ENCODE results near the gene DPRX.

The DPRX gene

DNA sequence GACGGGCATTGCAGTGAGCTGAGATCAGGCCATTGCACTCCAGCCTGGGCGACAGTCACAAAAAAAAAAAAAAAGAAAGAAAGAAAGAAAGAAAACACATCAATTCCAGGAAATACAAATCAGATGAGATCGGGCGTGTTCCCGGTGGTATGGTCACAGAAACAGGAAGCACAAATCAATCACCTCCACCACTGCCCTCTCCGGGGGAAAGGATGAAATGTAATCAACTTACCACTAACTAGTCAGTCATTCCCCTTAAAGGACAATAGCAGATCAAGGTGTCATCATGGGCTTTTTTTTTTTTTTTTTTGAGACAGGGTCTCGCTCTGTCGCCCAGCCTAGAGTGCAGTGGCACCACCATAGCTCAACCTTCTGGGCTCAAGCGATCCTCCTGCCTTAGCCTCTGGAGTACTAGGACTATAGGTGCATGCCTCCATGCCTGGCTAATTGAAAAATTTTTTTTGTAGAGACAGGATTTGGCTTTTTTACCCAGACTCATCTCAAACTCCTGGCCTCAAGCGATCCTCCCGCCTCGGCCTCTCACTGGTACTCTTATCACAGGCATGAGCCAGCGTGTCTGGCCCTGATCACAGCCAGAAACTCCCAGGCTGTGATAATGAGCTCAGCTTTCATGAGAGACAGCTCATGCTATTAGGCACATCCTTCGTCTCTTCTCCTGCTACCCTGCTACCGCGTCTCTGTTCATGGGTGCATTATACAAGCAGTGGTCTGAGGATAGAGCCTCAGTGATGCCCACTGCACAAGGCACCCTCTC, 6.8 kb upstream of the DPRX start:
- CTCF ChIA-PET, result no interaction called here
- H3K36me3 Mint-ChIP-seq, result no peaks in the 10 kb centered on the region
- no peak overlapping the region for H3K4me3 Mint-ChIP-seq
- H3K27ac Mint-ChIP-seq, result no peak overlapping the region
- H3K27me3 Mint-ChIP-seq, result no peaks in the 10 kb centered on the region
- peaks cover 2% of the 10 kb centered on the region for H3K4me1 Mint-ChIP-seq
- H3K9me3 Mint-ChIP-seq, result peaks cover 25% of the 10 kb centered on the region
- no peak for DNase-seq

- Mint-ChIP-seq H3K27ac (no peak overlapping the region), H3K36me3 (no peaks in the 10 kb centered on the region), H3K4me1 (peaks cover 2% of the 10 kb centered on the region), H3K27me3 (no peaks in the 10 kb centered on the region), H3K9me3 (peaks cover 19% of the 10 kb centered on the region), H3K4me3 (no peak overlapping the region)
- CTCF ChIA-PET, result no interaction called here
- DNase-seq, result no peak
These were observed 5.3 kb upstream of the DPRX start for GRCh38 chr19:53626486-53626885.

- Mint-ChIP-seq H3K36me3 (no peaks in the 10 kb centered on the region), H3K27ac (no peak overlapping the region), H3K27me3 (no peaks in the 10 kb centered on the region), H3K4me3 (no peak overlapping the region), H3K9me3 (peaks cover 20% of the 10 kb centered on the region), H3K4me1 (peaks cover 2% of the 10 kb centered on the region)
- DNase-seq, result no peak
- CTCF ChIA-PET, result no interaction called here
These were observed 4.8 kb upstream of the DPRX start for GRCh38 chr19:53626976-53627375.

DNA sequence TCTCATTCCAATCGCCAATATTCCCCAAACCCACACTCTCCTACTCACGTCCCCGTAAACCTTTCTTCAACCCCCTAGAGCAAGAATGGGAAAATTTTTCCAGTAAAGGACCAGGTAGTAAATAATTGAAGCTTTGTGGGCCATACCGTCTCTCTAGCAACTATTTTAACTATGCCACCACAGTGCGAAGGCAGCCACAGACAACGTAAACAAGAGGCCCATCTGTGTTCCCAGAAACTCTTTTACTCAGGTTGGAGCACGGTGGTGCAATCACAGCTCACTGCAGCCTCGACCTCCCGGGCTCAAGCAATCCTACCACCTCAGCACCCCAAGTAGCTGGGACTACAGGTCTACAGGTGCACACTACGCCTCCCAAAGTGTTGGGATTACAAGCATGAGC, 3.0 kb downstream of the DPRX start:
- H3K4me1 Mint-ChIP-seq, result no peaks in the 10 kb centered on the region
- H3K4me3 Mint-ChIP-seq, result no peak overlapping the region
- no peaks in the 10 kb centered on the region for H3K36me3 Mint-ChIP-seq
- no peaks in the 10 kb centered on the region for H3K27me3 Mint-ChIP-seq
- no peak for DNase-seq
- peaks cover 35% of the 10 kb centered on the region for H3K9me3 Mint-ChIP-seq
- CTCF ChIA-PET, result no interaction called here
- H3K27ac Mint-ChIP-seq, result no peak overlapping the region

- Mint-ChIP-seq H3K4me1 (no peaks in the 10 kb centered on the region), H3K27ac (no peak overlapping the region), H3K36me3 (no peaks in the 10 kb centered on the region), H3K9me3 (peaks cover 40% of the 10 kb centered on the region), H3K4me3 (no peak overlapping the region), H3K27me3 (no peaks in the 10 kb centered on the region)
- CTCF ChIA-PET, result no interaction called here
- DNase-seq, result no peak
These were observed 7.7 kb downstream of the DPRX start for GRCh38 chr19:53639471-53639870.

DNA sequence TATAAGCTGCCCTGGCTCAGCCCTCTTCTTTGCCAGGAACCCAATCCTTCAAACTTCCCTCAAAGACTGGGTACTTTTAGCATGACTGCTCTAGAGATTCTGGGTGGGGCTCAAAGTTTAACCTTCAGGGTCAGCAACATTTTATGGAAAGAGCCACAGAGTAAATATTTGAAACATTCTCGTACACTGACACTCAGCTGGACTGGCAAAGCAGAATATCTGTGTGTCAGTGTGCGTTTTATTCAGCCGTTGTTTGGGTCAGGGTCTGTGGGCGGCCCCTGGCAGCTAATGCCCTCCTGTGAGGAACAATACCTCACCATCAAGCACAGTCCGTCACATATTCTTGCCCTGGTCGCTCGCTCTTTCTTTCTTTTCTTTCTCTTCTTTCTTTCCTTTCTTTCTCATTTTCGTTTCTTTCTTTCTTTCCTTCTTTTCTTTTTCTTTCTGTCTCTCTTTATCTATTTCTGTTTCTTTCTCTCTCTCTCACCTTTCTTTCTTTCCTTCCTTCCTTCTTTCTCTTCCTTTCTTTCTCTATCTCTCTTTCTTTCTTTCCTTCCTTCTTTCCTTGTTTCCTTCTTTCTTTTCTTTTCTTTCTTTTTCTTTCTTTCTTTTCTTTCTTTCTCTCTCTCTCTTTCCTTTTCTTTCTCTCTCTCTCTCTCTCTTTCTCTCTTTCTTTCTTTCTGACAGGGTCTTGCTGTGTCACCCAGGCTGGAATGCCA, 10.7 kb downstream of the DPRX start:
- H3K9me3 Mint-ChIP-seq, result peaks cover 34% of the 10 kb centered on the region
- H3K27ac Mint-ChIP-seq, result no peak overlapping the region
- DNase-seq, result no peak
- H3K4me3 Mint-ChIP-seq, result no peak overlapping the region
- no peaks in the 10 kb centered on the region for H3K27me3 Mint-ChIP-seq
- H3K36me3 Mint-ChIP-seq, result no peaks in the 10 kb centered on the region
- H3K4me1 Mint-ChIP-seq, result no peaks in the 10 kb centered on the region
- CTCF ChIA-PET, result no interaction called here

GRCh38 chr19:53644061-53644816, 12.4 kb downstream of the DPRX start:
- Mint-ChIP-seq H3K4me1 (no peaks in the 10 kb centered on the region), H3K4me3 (no peak overlapping the region), H3K27ac (no peak overlapping the region), H3K27me3 (no peaks in the 10 kb centered on the region), H3K9me3 (peaks cover 39% of the 10 kb centered on the region), H3K36me3 (no peaks in the 10 kb centered on the region)
- CTCF ChIA-PET, result no interaction called here
- no peak for DNase-seq

DNA sequence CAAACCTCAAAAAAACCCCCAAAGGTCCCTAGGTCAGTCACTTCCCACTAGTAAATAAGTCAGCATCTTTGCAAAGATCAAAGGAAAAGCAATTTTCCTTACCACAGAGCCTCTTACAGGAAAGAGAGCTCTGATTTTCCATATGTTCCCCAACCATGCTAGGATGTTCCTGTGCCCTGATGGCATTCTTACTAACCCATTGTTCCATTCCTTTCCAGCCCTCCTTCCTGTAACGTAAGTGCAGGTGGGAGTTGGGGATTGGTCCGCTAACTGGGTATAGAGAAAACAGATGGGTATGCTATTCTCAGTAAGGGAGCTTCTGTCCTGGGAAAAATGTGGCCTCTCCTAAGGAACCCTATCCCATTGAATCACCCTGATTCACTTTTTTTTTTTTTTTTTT, 14.3 kb downstream of the DPRX start:
- CTCF ChIA-PET, result no interaction called here
- DNase-seq, result no peak
- Mint-ChIP-seq H3K27ac (no peak overlapping the region), H3K27me3 (no peaks in the 10 kb centered on the region), H3K36me3 (no peaks in the 10 kb centered on the region), H3K9me3 (peaks cover 40% of the 10 kb centered on the region), H3K4me3 (no peak overlapping the region), H3K4me1 (no peaks in the 10 kb centered on the region)

DNA sequence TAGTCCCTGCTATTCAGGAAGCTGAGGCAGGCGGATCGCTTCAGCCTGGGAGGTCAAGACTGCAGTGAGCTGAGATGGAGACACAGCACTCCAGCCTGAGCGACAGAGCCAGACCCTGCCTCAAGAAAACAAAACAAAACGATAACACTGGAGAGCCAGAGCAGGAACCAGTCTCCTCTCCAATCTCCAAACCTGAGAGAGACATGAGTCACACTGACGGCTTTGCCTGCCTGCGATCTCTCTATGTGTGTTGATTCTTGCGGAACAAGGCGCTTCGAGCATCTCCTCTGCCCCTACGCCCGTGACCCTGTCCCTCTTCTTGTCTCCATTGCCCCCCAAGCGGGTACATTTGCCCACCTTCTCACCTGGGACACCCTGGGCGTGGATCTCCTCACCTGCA, 15.6 kb downstream of the DPRX start:
- no peaks in the 10 kb centered on the region for H3K27me3 Mint-ChIP-seq
- no peaks in the 10 kb centered on the region for H3K36me3 Mint-ChIP-seq
- no peak for DNase-seq
- no peak overlapping the region for H3K27ac Mint-ChIP-seq
- H3K4me1 Mint-ChIP-seq, result no peaks in the 10 kb centered on the region
- H3K9me3 Mint-ChIP-seq, result peaks cover 39% of the 10 kb centered on the region
- H3K4me3 Mint-ChIP-seq, result no peak overlapping the region
- CTCF ChIA-PET, result no interaction called here

GRCh38 chr19:53647792-53648191, 16.0 kb downstream of the DPRX start:
- CTCF ChIA-PET, result no interaction called here

GRCh38 chr19:53649746-53650593, 18.2 kb downstream of the DPRX start:
- Mint-ChIP-seq H3K27me3 (no peaks in the 10 kb centered on the region), H3K9me3 (peaks cover 37% of the 10 kb centered on the region), H3K4me1 (no peaks in the 10 kb centered on the region), H3K4me3 (no peak overlapping the region), H3K36me3 (peaks cover 1% of the 10 kb centered on the region), H3K27ac (no peak overlapping the region)
- no peak for DNase-seq
- CTCF ChIA-PET, result no interaction called here

More at GRCh38 chr19:53647792-53648191, 16.0 kb downstream of the DPRX start:
- Mint-ChIP-seq H3K9me3 (peaks cover 40% of the 10 kb centered on the region), H3K27ac (no peak overlapping the region), H3K36me3 (peaks cover under 1% of the 10 kb centered on the region), H3K27me3 (no peaks in the 10 kb centered on the region), H3K4me3 (no peak overlapping the region), H3K4me1 (no peaks in the 10 kb centered on the region)
- DNase-seq, result no peak

DNA sequence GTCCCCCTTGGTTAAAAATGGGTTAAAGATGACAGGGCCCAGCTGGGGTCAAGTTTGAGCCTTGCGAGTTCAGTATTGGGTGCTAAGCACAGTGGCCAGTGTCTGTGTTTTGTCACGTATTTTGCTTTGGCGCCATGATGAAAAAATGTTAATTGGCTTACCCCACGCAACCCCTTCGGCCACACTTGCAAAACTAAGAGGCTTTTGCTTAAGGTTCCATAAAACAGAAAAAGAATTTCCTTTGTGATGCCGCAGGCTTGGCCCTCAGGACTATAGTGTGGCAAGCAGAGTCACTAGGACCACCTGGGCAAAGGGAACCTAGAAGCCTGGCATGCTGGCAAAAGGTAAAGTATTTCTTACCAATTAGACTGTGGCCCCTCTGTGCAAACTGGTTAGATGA, 20.7 kb downstream of the DPRX start:
- peaks cover 1% of the 10 kb centered on the region for H3K36me3 Mint-ChIP-seq
- peaks cover 35% of the 10 kb centered on the region for H3K9me3 Mint-ChIP-seq
- H3K4me1 Mint-ChIP-seq, result no peaks in the 10 kb centered on the region
- DNase-seq, result no peak
- no peak overlapping the region for H3K27ac Mint-ChIP-seq
- CTCF ChIA-PET, result no interaction called here
- no peaks in the 10 kb centered on the region for H3K27me3 Mint-ChIP-seq
- H3K4me3 Mint-ChIP-seq, result no peak overlapping the region

- H3K4me1 Mint-ChIP-seq, result no peaks in the 10 kb centered on the region
- peaks cover 40% of the 10 kb centered on the region for H3K9me3 Mint-ChIP-seq
- no peak overlapping the region for H3K27ac Mint-ChIP-seq
- CTCF ChIA-PET, result no interaction called here
- H3K36me3 Mint-ChIP-seq, result peaks cover 1% of the 10 kb centered on the region
- no peak overlapping the region for H3K4me3 Mint-ChIP-seq
- no peak for DNase-seq
- H3K27me3 Mint-ChIP-seq, result no peaks in the 10 kb centered on the region
These were observed 23.4 kb downstream of the DPRX start for GRCh38 chr19:53655042-53655665.

GRCh38 chr19:53657330-53657729, 25.5 kb downstream of the DPRX start:
- no peak overlapping the region for H3K4me3 Mint-ChIP-seq
- peaks cover 1% of the 10 kb centered on the region for H3K36me3 Mint-ChIP-seq
- H3K4me1 Mint-ChIP-seq, result no peaks in the 10 kb centered on the region
- CTCF ChIA-PET, result no interaction called here
- no peaks in the 10 kb centered on the region for H3K27me3 Mint-ChIP-seq
- peaks cover 46% of the 10 kb centered on the region for H3K9me3 Mint-ChIP-seq
- DNase-seq, result no peak
- no peak overlapping the region for H3K27ac Mint-ChIP-seq
